WI38 (cell line): ENCODE data around the gene ECE1.

Experiments used
- H3K4me3 ChIP-seq: 2 replicates; pipeline ENCODE4 v1.5.1; 2011; ENCODE audit warnings: low read depth, mild to moderate bottlenecking, control low read depth, low read length
- TF ChIP-seq, protein P1 (sequence below): IDR thresholded peaks from 2 replicates; pipeline ENCODE4 v1.5.1; 2012; ENCODE audit warnings: low read depth, mild to moderate bottlenecking, control low read depth, low read length

ECE1 gene

DNA sequence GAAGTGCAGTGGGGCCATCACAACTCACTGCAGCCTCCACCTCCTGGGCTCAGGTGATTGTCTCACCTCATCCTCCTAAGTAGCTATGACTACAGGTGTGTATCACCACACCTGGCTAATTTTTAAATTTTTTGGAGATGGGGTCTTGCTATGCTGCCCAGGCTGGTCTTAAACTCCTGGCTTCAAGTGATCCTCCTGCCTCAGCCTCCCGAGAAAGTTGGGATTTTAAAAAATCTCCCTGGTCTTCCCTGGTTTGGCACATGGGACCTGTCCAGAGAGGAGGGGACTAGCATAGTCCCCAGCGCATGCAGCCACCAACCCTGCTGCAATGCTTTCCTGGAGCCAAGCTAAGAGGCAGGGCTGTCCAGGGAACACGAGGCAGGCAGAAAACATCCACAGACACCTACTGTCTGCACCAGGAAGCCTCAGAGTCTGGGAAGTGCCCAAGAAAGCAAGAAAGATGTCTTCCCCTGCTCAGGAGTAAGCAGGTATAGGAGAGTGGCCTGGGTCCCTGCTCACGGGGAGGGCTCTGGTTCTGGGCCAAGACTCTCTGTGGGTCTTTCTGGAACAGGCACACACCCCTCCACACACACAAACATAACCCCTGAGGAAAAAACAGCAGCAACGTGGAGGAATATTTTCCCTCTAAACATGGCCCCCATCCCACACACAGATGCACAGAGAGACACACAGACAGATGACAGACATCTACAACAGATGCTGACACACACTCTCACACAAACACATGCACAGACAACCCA lies 30.8 kb downstream of the ECE1 start:
- TF ChIP-seq, protein P1, sequence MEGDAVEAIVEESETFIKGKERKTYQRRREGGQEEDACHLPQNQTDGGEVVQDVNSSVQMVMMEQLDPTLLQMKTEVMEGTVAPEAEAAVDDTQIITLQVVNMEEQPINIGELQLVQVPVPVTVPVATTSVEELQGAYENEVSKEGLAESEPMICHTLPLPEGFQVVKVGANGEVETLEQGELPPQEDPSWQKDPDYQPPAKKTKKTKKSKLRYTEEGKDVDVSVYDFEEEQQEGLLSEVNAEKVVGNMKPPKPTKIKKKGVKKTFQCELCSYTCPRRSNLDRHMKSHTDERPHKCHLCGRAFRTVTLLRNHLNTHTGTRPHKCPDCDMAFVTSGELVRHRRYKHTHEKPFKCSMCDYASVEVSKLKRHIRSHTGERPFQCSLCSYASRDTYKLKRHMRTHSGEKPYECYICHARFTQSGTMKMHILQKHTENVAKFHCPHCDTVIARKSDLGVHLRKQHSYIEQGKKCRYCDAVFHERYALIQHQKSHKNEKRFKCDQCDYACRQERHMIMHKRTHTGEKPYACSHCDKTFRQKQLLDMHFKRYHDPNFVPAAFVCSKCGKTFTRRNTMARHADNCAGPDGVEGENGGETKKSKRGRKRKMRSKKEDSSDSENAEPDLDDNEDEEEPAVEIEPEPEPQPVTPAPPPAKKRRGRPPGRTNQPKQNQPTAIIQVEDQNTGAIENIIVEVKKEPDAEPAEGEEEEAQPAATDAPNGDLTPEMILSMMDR: no peak
- H3K4me3 ChIP-seq: no peak overlapping the region

DNA sequence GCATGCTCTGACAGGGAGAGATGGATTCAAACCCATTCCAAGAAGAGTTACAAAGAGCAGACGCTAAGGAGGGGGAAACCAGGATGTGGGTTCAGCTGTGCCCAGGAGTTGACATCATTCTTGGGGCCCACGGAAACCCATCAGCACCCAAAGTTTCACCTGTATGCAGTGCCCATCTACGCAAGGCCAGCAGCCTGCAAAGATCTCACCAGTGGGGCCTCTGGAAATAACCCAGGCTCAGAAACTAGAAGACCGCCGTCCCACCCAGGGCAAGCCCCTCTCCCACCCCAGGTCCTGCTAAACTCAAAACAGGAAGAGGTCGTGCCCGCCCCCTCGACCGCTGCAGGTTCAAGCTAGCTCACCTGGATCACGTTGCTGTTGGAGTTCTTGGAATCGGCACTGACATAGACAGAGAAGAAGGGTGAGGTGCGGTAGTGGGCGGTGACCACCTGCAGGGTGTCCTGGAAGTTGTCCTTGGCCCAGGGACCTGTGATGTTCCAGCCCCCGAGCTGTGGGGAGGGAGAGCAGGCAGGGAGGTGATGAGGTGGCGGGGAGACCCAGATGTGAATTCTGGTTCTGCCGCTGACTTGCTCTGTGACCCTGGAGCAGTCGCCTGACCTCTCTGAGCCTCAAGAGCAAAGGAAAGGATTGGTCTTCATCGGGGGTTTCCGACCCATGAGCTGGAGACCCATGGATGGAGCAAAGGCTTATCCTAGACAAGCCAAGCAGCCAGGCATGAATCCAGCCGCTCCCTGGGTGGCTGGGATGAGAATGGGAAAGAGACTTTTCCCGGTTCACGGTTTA lies 31.7 kb downstream of the ECE1 start:
- no peak overlapping the region for H3K4me3 ChIP-seq
- TF ChIP-seq, protein P1: no peak

DNA sequence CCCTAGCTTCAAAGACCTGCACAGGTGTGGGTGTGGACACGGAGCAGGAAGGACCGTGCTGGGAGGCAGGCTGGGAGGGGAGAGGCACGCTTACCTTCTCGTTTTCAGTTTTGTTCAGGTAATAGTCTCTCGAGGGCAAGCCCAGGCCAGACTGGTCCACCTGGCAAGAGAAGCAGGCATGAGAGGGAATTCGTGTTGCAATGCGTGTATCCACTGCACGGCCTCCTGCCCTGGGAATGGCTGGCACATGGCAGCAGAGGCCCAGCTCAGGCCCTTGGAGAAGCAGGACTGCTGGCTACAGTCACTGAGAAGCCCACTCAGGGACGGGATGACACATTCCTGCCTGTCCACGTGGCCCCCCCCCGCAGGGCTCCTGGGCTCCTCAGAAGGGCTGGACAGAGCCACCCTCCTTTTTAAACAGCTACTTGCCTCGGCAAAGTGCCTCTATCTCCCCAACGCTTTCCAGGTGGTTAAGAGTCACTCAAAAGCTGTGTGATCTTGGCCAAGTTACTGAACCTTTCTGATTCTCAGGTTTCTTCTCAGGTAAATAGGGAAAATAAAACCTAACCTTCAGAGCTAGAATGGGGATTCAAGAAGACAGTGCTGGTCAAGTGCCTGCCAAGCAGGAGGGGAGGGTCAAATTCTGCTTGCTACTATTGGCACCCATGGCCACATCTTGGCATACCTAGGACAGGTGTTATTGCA lies 32.7 kb downstream of the ECE1 start:
- H3K4me3 ChIP-seq: no peak overlapping the region
- TF ChIP-seq, protein P1: no peak

DNA sequence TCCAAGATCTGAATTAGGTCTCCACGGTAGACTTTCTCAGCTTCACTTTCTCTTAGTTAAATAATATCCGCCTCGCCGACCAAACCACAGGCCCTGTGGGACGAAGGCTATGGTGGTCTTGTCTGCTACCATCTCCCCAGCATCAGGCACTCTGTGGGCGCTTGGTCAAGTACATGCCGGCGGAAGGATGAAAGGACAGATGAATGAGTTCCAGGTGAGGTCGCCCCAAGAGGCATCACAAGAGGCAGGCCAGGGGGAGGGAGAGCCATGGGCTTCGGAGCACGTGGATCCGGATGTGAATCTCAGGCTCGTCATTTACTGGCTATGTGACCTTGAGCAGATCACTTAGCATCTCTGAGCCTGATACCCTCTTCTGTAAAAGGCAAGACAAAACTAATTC lies 33.5 kb downstream of the ECE1 start:
- TF ChIP-seq, protein P1: no peak

DNA sequence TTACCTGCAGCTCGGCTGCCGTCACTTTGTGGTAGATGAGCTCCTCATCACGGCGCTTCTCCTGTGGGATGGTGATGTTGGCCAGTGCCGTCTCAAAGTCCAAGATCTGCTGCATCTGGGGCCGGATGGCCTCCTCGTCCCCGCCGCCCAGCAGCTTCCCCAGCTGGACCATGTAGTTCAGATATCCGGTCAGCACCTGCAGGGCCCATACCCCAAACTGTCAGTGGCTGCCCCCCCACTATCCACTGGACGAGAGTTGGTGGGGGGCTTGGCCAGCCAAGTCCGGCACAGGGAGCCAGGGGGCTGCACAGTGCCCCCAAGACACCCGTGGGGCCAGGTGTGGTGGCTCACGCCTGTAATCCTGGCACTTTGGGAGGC lies 34.3 kb downstream of the ECE1 start:
- H3K4me3 ChIP-seq: no peak overlapping the region
- TF ChIP-seq, protein P1: no peak

More for the DNA sequence above, 33.5 kb downstream of the ECE1 start:
- no peak overlapping the region for H3K4me3 ChIP-seq

DNA sequence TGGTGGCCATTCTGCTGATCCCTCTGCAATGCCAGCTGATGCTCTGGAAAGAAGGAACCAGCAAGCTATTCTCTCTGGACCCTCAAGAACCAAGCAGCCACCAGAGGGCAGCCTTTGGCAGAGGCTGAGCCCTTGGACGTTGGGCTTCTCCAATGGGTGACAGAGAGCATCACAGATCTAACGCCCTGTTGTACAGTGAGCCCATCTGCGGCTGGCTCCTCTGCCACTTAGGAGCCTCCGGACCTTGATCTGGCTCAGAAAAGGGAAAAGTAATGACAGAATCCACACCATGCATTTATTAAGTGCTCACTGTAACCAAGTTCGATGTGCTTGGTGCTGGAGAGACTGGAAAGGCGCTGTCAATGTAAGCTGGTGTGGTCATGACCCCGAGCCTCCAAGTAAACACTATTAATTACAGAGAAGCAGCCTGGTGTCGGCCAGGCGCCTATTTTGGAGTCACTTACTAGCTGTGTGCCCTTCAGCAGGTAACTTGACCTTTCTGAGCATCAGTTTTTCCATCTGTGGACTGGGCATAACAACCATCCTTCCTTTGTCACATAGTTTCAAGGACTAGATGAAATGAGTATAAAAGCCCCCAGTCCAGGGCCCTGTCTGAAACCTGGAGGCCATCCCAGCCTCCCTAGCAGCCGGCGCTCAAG lies 34.9 kb downstream of the ECE1 start:
- no peak overlapping the region for H3K4me3 ChIP-seq
- TF ChIP-seq, protein P1: peak; percentile 75
